H7 (cell line): Measurements from ENCODE around the gene EPHB1. TPM values are rescaled to one million over a fixed set of nuclear protein-coding genes. Genes with fewer than 3 reads are reported as not detected.
A peak's percentile ranks its signal among the peaks of the same experiment; 100 is the strongest.
"Not testable (repeated sequence)": the region's sequence is repeated elsewhere in the genome, so short reads cannot be mapped to it uniquely, and the experiment has no call there.

Source experiments
- DNase-seq: peaks from one replicate; pipeline ENCODE4 v3.0.0; 2012
- H3K27me3 ChIP-seq: 2 replicates; pipeline ENCODE4 v1.6.0; 2011; ENCODE audit warnings: mild to moderate bottlenecking, low read length; ENCODE audit not compliant: control insufficient read depth, insufficient read depth
- H3K36me3 ChIP-seq: replicated peaks from 2 replicates; pipeline ENCODE4 v1.5.1; 2011; ENCODE audit warnings: low read length; ENCODE audit not compliant: control insufficient read depth, insufficient read depth
- H3K4me3 ChIP-seq: 2 replicates; pipeline ENCODE4 v1.5.1; 2011; ENCODE audit warnings: low read depth, mild to moderate bottlenecking, control low read depth, low read length, moderate library complexity; ENCODE audit not compliant: insufficient read depth
- total RNA-seq: library from RNA; depleted of rRNA; stranded (reverse); fragments of >200 nt; shearing (Covaris generic); gene quantifications from 2 replicates; pipeline ENCODE4 v1.2.3, GENCODE V29; 2014

EPHB1 gene
- total RNA-seq, 1 experiment from 2014 or later, result 3.3 TPM

DNA sequence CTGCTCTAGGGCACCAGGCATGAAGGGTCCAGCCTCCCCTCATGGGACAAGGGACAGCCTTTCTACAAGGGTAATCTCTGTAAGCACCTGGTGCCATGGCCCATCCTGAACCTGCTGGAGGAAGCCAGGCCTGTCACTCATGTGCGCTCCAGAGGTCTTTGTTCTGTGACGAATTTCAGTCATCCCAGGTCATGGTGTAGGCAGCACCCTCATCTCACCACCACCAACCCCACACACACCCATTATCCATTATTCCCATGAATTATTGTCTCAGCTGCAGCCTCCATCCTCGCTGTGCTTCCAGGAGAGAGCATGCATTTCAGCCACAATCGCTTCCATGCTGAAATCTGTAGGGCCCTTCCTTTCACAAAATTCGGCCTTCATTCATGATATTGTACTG is 419.3 kb downstream of the EPHB1 start:
- Histone ChIP-seq H3K4me3 (no peak overlapping the region), H3K36me3 (no peaks in the 10 kb centered on the region), H3K27me3 (no peaks in the 10 kb centered on the region)
- DNase-seq, result no peak

DNA sequence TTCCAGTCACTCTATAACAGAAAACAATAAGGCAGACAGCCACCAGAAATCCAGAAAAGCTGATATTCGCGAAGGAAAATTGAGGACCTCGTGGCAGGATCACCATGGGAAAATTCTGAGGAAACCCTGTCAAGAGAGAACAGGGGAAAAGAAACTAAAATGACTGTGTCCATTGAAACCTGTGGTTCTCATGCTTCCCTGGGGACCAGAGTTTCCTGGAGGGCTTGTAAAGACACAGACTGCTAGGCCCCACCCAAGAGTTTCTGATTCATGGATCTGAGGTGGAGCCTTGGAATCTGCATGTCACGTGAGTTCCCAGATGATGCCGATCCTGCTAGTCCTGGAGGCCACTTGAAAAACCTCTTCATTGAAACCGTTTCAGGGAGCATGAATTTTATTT is 420.5 kb downstream of the EPHB1 start:
- no peaks in the 10 kb centered on the region for H3K36me3 ChIP-seq
- DNase-seq, result no peak
- no peaks in the 10 kb centered on the region for H3K27me3 ChIP-seq
- H3K4me3 ChIP-seq, result no peak overlapping the region

DNA sequence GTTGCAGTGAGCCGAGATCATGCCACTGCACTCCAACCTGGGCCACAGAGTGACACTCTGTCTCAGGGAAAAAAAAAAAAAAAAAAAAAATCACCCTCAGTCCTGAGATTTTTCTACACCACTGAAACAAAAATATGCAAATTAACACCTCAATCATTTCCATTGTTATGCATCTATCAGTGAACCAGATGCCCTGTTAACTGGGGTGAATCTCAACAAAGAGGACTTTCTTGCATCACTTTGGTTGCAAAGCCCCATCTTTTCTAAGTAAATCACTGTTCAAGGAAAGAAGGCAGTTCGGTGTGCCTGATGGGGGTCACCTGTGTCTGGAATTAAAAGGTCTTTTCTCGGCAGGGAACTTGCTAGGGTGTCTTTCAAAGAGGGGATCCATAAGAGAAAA is 421.6 kb downstream of the EPHB1 start:
- no peaks in the 10 kb centered on the region for H3K36me3 ChIP-seq
- no peaks in the 10 kb centered on the region for H3K27me3 ChIP-seq
- no peak overlapping the region for H3K4me3 ChIP-seq
- DNase-seq, result no peak

DNA sequence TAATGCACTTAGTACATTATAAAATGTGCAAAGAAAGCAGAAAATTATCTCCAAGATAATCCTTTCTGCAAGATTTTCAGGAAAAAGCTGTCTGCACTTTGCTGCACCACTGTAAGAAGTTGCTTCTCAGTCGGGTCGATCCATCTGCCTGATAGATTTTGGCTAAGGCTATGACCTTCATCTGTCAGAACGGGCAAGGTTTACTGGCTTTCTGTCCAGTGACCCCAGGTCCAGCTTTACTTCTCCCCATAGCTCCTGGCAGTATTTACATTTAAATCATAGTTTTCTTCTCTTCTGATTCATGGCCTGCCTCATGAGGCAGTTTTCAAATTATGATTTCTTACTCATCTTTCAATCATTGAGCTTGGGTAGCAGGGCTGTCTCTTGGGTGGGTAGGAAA is 422.7 kb downstream of the EPHB1 start:
- no peak for DNase-seq
- Histone ChIP-seq H3K27me3 (no peaks in the 10 kb centered on the region), H3K4me3 (no peak overlapping the region), H3K36me3 (no peaks in the 10 kb centered on the region)

DNA sequence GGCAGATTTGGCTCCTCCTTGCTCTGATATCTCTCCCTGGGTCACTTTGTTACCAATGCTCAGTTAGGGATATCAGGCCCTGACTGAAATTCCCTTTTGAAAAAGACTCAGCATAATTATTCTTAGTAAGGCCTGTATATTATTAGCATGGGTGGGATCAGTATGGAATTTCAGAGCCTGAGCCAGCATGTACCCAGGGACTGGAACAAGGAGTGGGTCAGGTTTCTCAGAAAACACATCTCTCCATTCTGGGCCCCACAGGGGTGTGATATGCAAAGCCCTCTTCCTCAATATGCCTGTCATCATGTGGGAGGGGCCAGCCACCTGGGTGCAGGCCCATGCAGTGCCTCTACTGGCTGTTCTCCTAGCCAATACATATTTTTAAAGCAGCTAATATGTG is 423.2 kb downstream of the EPHB1 start:
- Histone ChIP-seq H3K36me3 (no peaks in the 10 kb centered on the region), H3K27me3 (no peaks in the 10 kb centered on the region), H3K4me3 (no peak overlapping the region)
- peak; percentile 30 for DNase-seq

DNA sequence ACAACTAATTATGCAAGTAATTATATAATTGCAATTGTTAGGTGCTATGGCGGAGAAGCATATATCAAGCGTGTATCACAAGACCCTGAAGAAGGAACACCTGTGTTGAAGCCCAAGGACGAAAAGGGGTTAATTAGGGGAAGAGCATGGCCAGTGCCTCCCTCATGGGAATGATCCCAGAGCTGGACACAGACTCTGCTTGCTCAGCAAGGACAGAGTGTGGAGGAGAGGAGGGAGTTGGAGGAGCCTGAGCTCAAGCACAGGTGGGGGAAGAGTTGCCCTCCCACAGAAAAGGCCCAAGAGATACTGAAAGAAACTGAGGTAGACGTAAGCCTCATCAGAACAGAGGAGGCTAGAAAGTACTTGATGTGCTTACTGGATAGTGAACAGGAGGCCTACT is 423.7 kb downstream of the EPHB1 start:
- no peak for DNase-seq
- Histone ChIP-seq H3K4me3 (no peak overlapping the region), H3K27me3 (no peaks in the 10 kb centered on the region), H3K36me3 (no peaks in the 10 kb centered on the region)

DNA sequence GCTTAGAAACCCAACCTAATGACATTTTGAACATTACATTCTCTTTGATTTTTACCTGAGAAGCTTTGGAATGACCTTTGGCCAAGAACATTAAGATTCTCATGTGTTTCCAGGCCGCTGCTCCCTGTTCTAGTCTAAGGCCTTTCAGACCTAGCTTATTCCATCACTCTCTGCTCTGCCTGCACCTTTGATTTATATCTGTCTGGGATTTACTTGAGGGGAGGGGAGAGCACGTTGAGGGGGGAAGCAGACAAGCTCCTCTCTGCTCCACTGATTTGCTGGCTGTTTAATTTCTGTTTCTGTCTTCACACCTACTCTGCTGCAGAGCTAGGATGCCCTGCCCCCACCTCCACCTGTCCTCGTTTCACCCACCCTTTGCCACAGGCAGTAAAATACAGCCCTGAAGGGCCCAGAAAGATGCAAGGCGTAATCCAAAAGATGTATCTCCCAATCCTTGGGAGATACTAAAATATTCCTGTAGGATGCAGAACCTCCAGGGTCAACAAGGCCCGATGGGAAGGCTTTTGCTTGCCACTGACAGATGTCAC is 429.8 kb downstream of the EPHB1 start:
- Histone ChIP-seq H3K36me3 (no peaks in the 10 kb centered on the region), H3K27me3 (no peaks in the 10 kb centered on the region), H3K4me3 (no peak overlapping the region)
- DNase-seq, result no peak

DNA sequence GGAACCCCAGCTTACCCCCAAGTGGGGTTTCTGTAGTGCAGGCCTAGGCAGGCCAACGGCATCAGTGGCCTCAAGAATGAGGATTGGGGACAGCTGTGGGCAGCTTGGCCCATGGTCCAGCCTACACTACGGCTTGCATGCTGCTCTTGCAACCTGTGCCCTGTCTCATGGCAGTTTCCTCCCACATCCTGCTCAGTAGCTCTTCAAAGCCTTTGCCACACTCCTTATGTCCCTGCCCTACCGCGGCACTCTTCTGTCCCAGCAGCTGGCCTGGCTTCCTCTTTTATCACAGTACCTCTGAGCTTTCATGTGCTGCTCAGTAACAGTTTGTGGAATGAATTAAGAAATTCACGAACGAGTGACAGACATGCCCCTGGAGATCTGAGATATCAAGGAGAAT is 431.0 kb downstream of the EPHB1 start:
- no peaks in the 10 kb centered on the region for H3K27me3 ChIP-seq

DNA sequence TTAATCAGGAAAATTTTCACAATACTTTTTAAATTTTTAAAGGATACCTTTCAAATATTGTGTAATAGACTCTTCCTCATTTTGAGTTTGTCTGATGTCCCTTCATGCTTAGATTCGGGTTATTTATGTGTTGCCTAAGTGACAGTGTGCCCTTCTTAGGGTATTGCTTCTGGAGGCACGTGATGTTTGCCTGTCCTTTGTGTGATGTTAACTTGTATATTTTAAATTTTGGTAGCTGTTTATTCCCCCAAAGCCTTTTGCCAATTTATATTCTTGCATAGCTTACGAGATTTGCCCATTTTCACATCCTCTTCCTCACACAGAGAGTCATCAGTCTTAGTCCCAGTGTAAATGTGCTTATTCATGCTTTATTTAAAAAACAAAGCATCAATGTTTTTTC is 433.1 kb downstream of the EPHB1 start:
- H3K27me3 ChIP-seq, result no peaks in the 10 kb centered on the region
- no peak overlapping the region for H3K4me3 ChIP-seq
- DNase-seq, result no peak
- H3K36me3 ChIP-seq, result no peaks in the 10 kb centered on the region

More for the DNA sequence above, 431.0 kb downstream of the EPHB1 start:
- no peak for DNase-seq
- H3K36me3 ChIP-seq, result no peaks in the 10 kb centered on the region
- H3K4me3 ChIP-seq, result no peak overlapping the region

DNA sequence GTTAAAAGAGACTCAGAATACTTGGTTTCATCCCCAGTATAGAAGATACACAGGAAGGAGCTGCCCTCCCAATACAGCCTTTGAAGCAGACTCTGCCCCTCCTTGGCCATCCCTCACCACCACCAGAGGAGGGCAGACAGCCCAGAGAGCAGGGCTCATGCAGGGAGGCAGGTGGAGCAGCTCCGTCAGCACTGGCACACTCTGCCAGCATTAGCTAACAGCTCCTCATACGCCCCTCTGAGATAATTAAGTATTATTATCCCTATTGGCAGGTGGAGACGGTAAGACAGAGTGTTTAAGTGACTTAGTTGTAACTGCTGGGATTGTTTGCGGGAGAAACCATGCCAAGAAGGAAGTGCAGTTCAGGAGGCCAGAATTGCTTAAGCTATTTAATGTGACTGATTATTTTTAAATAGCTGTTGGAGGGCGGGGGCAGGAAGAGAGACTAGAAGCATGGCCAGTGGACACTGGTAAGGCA is 434.0 kb downstream of the EPHB1 start:
- Histone ChIP-seq H3K27me3 (no peaks in the 10 kb centered on the region), H3K4me3 (no peak overlapping the region)
- DNase-seq, result peak; percentile 33

DNA sequence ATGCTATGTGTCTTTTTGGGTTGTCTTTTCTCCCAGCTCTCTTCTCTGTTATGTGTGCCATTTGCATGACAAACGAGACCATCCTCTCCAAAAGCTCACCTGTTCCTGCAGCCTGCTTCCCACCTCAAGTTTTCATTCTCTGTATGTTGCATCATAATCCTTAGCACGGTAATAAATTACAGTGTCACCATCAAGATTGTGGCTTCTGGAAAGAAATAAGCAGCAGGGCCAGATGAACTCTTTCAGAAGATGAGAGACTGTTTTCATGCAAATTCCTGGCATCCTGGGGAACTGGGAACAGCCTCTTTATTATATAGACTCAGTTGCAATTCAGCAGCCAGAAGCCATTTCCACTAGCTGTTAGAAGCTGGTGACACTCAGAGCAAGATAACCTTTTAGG is 436.7 kb downstream of the EPHB1 start:
- H3K27me3 ChIP-seq, result no peaks in the 10 kb centered on the region
- H3K36me3 ChIP-seq, result no peaks in the 10 kb centered on the region; the same call in 1 of the 2 replicates
- DNase-seq, result peak; percentile 74
- no peak overlapping the region for H3K4me3 ChIP-seq

More for the DNA sequence above, 434.0 kb downstream of the EPHB1 start:
- H3K36me3 ChIP-seq, result no peaks in the 10 kb centered on the region; the same call in 1 of the 2 replicates

DNA sequence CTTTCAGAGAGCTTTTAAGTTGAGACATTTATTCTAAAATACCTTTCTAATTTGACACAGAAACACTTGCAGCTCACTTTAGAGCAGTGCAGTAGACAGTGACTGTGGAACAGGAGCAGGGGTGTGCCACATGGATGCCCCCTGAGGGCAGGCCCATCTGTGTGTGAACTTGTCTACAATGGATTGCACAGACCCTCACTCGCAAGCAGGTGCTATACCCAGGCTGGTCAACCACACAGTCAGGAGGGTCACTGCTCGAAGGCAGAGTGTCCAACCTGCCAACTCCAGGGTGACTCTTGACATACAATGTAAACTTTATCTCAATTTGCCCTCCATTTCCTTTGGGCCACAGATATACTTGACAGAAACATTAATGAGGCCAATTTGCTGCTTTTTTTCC is 437.2 kb downstream of the EPHB1 start:
- no peaks in the 10 kb centered on the region for H3K27me3 ChIP-seq
- no peak for DNase-seq
- H3K36me3 ChIP-seq, result no peaks in the 10 kb centered on the region; the same call in 1 of the 2 replicates
- H3K4me3 ChIP-seq, result no peak overlapping the region

DNA sequence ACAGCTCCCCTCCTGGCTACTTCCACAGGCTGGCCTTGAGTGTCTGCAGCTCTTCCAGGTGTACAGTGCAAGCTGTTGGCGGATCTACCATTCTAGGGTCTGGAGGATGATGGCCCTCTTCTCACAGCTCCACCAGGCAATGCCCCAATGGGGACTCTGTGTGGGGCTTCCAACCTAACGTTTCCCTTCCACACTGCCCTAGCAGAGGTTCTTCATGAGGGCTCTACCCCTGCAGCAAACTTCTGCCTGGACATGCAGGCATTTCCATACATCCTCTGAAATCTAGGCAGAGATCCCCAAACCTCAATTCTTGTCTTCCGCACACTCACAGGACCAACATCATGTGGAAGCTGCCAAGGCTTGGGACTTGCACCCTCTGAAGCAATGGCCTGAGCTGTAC is 438.4 kb downstream of the EPHB1 start:
- DNase-seq, H3K36me3 ChIP-seq, H3K4me3 ChIP-seq, H3K27me3 ChIP-seq: not testable (repeated sequence)

DNA sequence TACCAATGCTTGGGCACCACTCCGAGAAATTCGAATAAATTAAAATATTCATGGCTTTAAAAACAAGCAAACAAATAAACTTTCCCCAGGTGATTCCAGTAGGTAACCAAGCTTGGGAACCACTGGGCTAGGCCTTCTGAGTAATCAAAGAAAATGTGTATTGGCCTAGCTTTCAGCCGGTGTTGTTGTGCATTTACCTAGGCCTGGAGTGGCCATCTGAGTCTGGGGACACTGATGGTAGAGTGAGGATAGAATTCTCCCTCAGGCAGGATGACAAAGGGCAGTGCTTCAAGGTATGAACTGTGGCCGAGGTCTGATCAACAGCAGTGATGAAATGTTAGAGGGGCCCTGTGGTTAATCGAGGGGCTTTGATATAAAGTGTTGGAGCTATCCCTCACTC is 440.5 kb downstream of the EPHB1 start:
- H3K27me3 ChIP-seq, result no peaks in the 10 kb centered on the region
- DNase-seq, result no peak
- no peak overlapping the region for H3K4me3 ChIP-seq
- H3K36me3 ChIP-seq, result no peaks in the 10 kb centered on the region; the same call in 1 of the 2 replicates

DNA sequence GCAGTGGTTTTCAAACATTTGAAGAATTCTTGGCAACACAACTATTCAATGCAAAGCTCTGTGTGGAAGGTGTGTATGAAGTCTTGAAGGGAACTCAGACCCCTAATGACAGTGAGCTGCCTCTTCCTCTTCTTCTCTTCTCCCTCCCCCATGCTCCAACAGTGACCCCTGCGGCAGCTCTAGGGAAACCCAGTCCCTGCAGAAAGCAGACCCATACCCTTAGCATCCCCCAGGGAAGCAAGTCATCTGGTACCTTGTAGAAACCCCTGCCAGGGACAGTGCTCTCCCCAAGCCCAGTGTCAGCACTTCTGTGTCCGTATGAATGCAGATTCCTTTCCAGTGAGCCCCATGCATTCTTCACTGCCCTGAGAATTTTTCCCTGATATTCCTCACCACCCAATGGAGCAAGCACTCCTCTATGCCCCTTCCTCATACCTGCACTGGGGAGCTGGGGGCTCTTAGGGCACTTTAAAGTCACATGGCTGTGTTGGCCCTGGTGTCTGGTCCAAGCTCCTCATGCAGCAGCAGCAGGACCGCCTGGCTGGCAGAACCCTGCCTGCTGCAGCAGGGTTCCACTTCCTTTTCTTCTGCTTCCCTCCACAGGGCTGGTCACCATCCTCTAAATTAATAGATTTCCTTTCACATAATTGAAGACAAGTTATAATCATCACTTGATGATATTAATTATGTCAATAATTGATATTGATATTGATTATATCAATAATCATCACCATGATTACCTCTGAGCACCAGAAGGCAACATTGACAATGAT is 442.5 kb downstream of the EPHB1 start:
- Histone ChIP-seq H3K27me3 (no peaks in the 10 kb centered on the region), H3K4me3 (no peak overlapping the region), H3K36me3 (no peaks in the 10 kb centered on the region; the same call in 1 of the 2 replicates)
- DNase-seq, result peak; percentile 66
